SU-DHL-6 (cell line): ENCODE measurements around the gene MSH2.
"Not testable (repeated sequence)": the region's sequence is repeated elsewhere in the genome, so short reads cannot be mapped to it uniquely, and the experiment has no call there.

Experiments
- H2AFZ ChIP-seq: fragments of 200-600 bp; sonication (generic); 2 replicates; pipeline ENCODE4 v1.6.1; 2014; ENCODE audit warnings: low read depth, mild to moderate bottlenecking, moderate library complexity, mixed read lengths, antibody characterized with exemption, low read length; ENCODE audit not compliant: severe bottlenecking
- H3F3A ChIP-seq: fragments of 200-600 bp; shearing (Covaris generic); 2 replicates; pipeline ENCODE4 v1.6.0; 2016; ENCODE audit warnings: antibody characterized with exemption, mild to moderate bottlenecking; ENCODE audit not compliant: insufficient read depth
- H3K27ac ChIP-seq: fragments of 200-600 bp; sonication (generic); 2 replicates; pipeline ENCODE4 v1.5.1; 2016; ENCODE audit warnings: low read depth, mild to moderate bottlenecking, low read length, moderate library complexity, mixed read lengths
- H3K27me3 ChIP-seq: fragments of 200-600 bp; sonication (generic), shearing (Covaris generic); 2 replicates; pipeline ENCODE4 v1.6.0; 2014; ENCODE audit warnings: mild to moderate bottlenecking, low read length
- H3K36me3 ChIP-seq: fragments of 200-600 bp; sonication (generic); 2 replicates; pipeline ENCODE4 v1.6.1; 2014; ENCODE audit warnings: mild to moderate bottlenecking, low read length, mixed read lengths
- H3K4me2 ChIP-seq: fragments of 300-600, 200-600 bp; shearing (Covaris generic), sonication (generic); 2 replicates; pipeline ENCODE4 v1.6.0; 2014; ENCODE audit warnings: low read length, low read depth, mild to moderate bottlenecking; ENCODE audit not compliant: poor library complexity, severe bottlenecking
- H3K4me3 ChIP-seq: fragments of 200-600 bp; sonication (generic); 2 replicates; pipeline ENCODE4 v1.5.1; 2014; ENCODE audit warnings: antibody characterized with exemption, low read length, mild to moderate bottlenecking, mixed read lengths; ENCODE audit not compliant: insufficient read depth, poor library complexity, severe bottlenecking
- H3K79me2 ChIP-seq: fragments of 200-600 bp; sonication (generic); 2 replicates; pipeline ENCODE4 v1.6.1; 2014; ENCODE audit warnings: mild to moderate bottlenecking, low read length, moderate library complexity; ENCODE audit not compliant: insufficient read depth
- H3K9ac ChIP-seq: fragments of 200-600 bp; sonication (generic); 2 replicates; pipeline ENCODE4 v1.7.0; 2014; ENCODE audit warnings: mild to moderate bottlenecking, low read length
- H3K9me2 ChIP-seq: fragments of 200-600 bp; sonication (generic); replicated peaks from 2 replicates; pipeline ENCODE4 v1.6.1; 2014; ENCODE audit warnings: low read length; ENCODE audit not compliant: insufficient read depth
- H3K9me3 ChIP-seq: fragments of 200-600 bp; sonication (generic); 2 replicates; pipeline ENCODE4 v1.6.1; 2014; ENCODE audit warnings: low read length, mixed read lengths; ENCODE audit not compliant: insufficient read depth
- H4K20me1 ChIP-seq: fragments of 200-600 bp; sonication (generic); 2 replicates; pipeline ENCODE4 v1.6.1; 2014; ENCODE audit warnings: low read depth, mild to moderate bottlenecking, antibody characterized with exemption, low read length, moderate library complexity, mixed read lengths
- EZH2phosphoT487 ChIP-seq: fragments of 200-600 bp; sonication (generic), shearing (Covaris generic); conservative IDR thresholded peaks from 2 replicates; pipeline ENCODE4 v1.6.1; 2018; ENCODE audit warnings: mild to moderate bottlenecking, antibody characterized with exemption, low read length, moderate library complexity, mixed read lengths
- TF ChIP-seq, protein P1 (sequence below): fragments of 200-600 bp; sonication (generic); IDR thresholded peaks from one replicate; pipeline ENCODE4 v1.5.1; 2017; ENCODE audit warnings: antibody characterized with exemption, mild to moderate bottlenecking, low read length, moderate library complexity; ENCODE audit not compliant: insufficient read depth, poor library complexity, severe bottlenecking

MSH2 gene

DNA sequence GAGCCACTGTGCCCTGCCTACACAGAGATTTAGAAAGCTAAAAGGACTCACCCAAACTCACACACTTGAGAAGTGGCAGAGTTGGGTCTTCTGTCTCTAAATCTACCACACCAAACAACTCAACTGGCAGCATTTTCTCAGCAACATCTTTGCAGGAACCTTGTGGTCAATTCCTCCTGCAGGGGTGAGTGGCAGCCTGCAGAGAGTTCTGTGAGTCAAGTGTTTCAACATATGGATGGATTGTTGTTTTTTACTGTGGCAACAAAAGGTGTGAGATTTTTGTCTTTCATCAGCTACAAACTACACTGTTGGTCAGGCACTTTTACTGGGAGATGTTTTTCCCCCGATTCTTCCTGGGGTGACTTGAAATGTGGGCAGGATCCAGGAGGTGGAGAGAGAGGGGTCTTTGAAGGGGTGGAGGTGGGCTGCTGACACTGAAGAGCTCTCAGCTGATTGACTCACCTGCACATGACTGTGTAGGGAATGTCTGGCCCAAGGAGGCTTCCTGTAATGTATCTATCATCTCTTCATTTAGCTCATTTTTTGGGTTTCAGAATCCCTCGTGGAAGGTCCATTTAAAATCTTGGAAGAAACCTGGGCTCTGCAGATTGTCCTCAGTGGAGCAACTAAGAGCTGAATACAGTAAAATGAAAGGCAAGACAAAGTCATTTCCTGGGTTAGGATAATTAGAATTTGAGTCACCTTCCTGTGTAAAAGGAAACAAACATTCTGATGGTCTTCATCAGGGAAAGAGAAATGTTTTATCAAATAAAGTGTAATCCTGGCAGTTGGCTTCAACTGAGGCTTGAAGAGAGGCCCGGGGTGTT is 98.6 kb downstream of the MSH2 start:
- H3F3A ChIP-seq: peaks cover 10% of the 10 kb centered on the region; the same call in 1 of the 2 replicates
- H3K27ac ChIP-seq: peak overlapping the region; percentile 94
- H3K9me3 ChIP-seq: peaks cover 27% of the 10 kb centered on the region; the same call in 1 of the 2 replicates

DNA sequence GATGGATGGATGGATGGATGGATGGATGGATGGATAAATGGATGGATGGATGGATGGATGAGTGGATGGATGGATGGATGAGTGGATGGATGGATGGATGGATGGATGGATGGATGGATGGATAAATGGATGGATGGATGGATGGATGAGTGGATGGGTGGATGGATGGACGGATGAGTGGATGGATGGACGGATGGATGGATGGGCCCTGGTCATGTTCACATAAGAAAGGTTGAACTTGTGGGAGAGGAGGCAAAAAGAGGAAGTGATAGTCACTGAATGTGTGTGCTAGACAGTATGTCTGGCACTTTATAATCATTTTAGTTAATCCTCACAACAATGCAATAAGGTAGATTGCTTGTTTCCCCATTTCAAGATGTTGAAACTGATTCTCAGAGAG is 99.5 kb downstream of the MSH2 start:
- H3K9me2 ChIP-seq, H4K20me1 ChIP-seq, H3K79me2 ChIP-seq, H3K36me3 ChIP-seq, H3F3A ChIP-seq, H3K27me3 ChIP-seq, H3K4me3 ChIP-seq: not testable (repeated sequence)
- H3K4me2 ChIP-seq: peak overlapping the region; percentile 63
- H3K27ac ChIP-seq: peak overlapping the region; percentile 94
- H3K9ac ChIP-seq: peak overlapping the region; percentile 54
- peaks cover 27% of the 10 kb centered on the region; the same call in 1 of the 2 replicates for H3K9me3 ChIP-seq
- H2AFZ ChIP-seq: peak overlapping the region; percentile 13

More for the DNA sequence above, 98.6 kb downstream of the MSH2 start:
- no peaks in the 10 kb centered on the region for H3K27me3 ChIP-seq
- peak overlapping the region; percentile 3; the same call in 1 of the 2 replicates for H3K9ac ChIP-seq
- no peaks in the 10 kb centered on the region for H4K20me1 ChIP-seq
- H3K36me3 ChIP-seq: peaks cover 9% of the 10 kb centered on the region; the same call in 1 of the 2 replicates
- no peaks in the 10 kb centered on the region for H3K79me2 ChIP-seq
- H3K4me3 ChIP-seq: no peak overlapping the region
- H3K9me2 ChIP-seq: no peaks in the 10 kb centered on the region
- H3K4me2 ChIP-seq: peak overlapping the region; percentile 1
- H2AFZ ChIP-seq: no peak overlapping the region
- TF ChIP-seq, protein P1, sequence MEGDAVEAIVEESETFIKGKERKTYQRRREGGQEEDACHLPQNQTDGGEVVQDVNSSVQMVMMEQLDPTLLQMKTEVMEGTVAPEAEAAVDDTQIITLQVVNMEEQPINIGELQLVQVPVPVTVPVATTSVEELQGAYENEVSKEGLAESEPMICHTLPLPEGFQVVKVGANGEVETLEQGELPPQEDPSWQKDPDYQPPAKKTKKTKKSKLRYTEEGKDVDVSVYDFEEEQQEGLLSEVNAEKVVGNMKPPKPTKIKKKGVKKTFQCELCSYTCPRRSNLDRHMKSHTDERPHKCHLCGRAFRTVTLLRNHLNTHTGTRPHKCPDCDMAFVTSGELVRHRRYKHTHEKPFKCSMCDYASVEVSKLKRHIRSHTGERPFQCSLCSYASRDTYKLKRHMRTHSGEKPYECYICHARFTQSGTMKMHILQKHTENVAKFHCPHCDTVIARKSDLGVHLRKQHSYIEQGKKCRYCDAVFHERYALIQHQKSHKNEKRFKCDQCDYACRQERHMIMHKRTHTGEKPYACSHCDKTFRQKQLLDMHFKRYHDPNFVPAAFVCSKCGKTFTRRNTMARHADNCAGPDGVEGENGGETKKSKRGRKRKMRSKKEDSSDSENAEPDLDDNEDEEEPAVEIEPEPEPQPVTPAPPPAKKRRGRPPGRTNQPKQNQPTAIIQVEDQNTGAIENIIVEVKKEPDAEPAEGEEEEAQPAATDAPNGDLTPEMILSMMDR: no peak
- TF ChIP-seq EZH2phosphoT487: no peak

DNA sequence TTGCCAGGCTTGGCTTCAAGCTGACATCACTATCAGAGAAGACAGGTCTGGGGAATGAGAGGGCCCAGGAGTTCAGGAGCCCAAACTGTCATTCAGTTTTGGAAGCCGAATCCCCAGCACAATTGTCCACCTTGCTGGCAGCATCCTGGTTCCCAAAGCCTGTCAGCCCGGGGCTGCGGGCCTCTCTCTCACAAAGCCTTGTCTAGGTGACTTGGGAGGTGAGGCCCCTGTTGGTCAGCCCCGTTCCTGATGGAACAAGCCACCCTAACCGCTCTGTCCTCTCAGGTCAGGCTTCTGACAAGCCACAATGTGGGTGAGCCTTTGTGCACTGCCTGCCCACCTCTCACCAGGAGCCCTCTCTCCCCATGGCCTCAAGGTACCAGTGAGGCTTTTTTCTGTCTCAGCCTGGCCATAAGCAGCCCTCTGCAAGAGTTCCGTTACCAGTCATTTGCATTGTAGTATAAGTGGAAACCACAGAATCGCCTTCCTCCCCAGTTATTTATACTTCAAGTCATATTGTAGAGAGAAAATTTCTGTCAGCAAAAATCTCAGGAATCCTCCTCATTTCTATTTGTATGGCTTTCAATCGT is 100.6 kb downstream of the MSH2 start:
- Histone ChIP-seq H3K36me3 (peaks cover 9% of the 10 kb centered on the region; the same call in 1 of the 2 replicates), H3F3A (peaks cover 10% of the 10 kb centered on the region; the same call in 1 of the 2 replicates), H3K27ac (peak overlapping the region; percentile 94), H3K9ac (peak overlapping the region; percentile 54), H3K27me3 (no peaks in the 10 kb centered on the region), H3K9me3 (peaks cover 27% of the 10 kb centered on the region; the same call in 1 of the 2 replicates), H3K4me2 (peak overlapping the region; percentile 63), H4K20me1 (no peaks in the 10 kb centered on the region), H3K9me2 (no peaks in the 10 kb centered on the region), H3K4me3 (peak overlapping the region; percentile 12), H2AFZ (no peak overlapping the region), H3K79me2 (no peaks in the 10 kb centered on the region)
- TF ChIP-seq EZH2phosphoT487: no peak
- TF ChIP-seq, protein P1: no peak
